OCI-LY3 (cell line): ENCODE results near the gene PPM1M.

Experiments used
- CTCF ChIP-seq: fragments of 200-600, 300-600 bp; sonication (generic); IDR thresholded peaks from 2 replicates; pipeline ENCODE4 v1.5.1; 2014; ENCODE audit warnings: antibody characterized with exemption, low read length, low read depth
- EZH2phosphoT487 ChIP-seq: fragments of 200-600 bp; shearing (Covaris generic); IDR thresholded peaks from 2 replicates; pipeline ENCODE4 v1.6.1; 2018; ENCODE audit warnings: antibody characterized with exemption, mixed run types, low read depth

- TF ChIP-seq CTCF (no peak), EZH2phosphoT487 (no peak)
Observed at GRCh38 chr3:52227766-52228165, 17.8 kb upstream of the PPM1M start.
